ENCODE results near the gene ANKS6.

The ANKS6 gene

GRCh38 chr9:98774746-98775145 is 21.6 kb downstream of the ANKS6 start:
- Histone ChIP-seq H3K4me3 (ENCODE audit: low read length, poor library complexity, severe bottlenecking) (no peak overlapping the region), H4K20me1 (ENCODE audit: insufficient read depth, low read length, poor library complexity, severe bottlenecking) (no peaks in the 10 kb centered on the region), H3K27me3 (ENCODE audit: insufficient read depth, low read length, poor library complexity, severe bottlenecking) (no peaks in the 10 kb centered on the region), H3K9me3 (ENCODE audit: insufficient read depth, low read depth, low read length) (no peaks in the 10 kb centered on the region), H3K9ac (ENCODE audit: low read depth, low read length, poor library complexity, severe bottlenecking) (no peak overlapping the region), H2AFZ (ENCODE audit: low read length) (no peak overlapping the region), H3K79me2 (ENCODE audit: insufficient read depth, low read length) (no peaks in the 10 kb centered on the region), H3K36me3 (ENCODE audit: insufficient read depth, low read length) (no peaks in the 10 kb centered on the region), H3K4me2 (ENCODE audit: low read depth, low read length, poor library complexity, severe bottlenecking) (no peak overlapping the region), H3K9me2 (replicated peaks; ENCODE audit: low read depth, low read length) (no peaks in the 10 kb centered on the region), H3F3A (ENCODE audit: low read depth) (no peaks in the 10 kb centered on the region), H3K4me1 (ENCODE audit: insufficient read depth, low read length, poor library complexity, severe bottlenecking) (no peaks in the 10 kb centered on the region)
- TF ChIP-seq EZH2phosphoT487 (IDR thresholded peaks at IDR 0.05; ENCODE audit: borderline replicate concordance), result no peak
- TF ChIP-seq CTCF (conservative IDR thresholded peaks at IDR 0.05; ENCODE audit: low read length), result peak; percentile 78

- Histone ChIP-seq H3K79me2 (ENCODE audit: insufficient read depth, low read length) (no peaks in the 10 kb centered on the region), H4K20me1 (ENCODE audit: insufficient read depth, low read length, poor library complexity, severe bottlenecking) (no peaks in the 10 kb centered on the region), H3K27me3 (ENCODE audit: insufficient read depth, low read length, poor library complexity, severe bottlenecking) (no peaks in the 10 kb centered on the region), H3K4me1 (ENCODE audit: insufficient read depth, low read length, poor library complexity, severe bottlenecking) (no peaks in the 10 kb centered on the region), H3K36me3 (ENCODE audit: insufficient read depth, low read length) (no peaks in the 10 kb centered on the region), H3K9me3 (ENCODE audit: insufficient read depth, low read depth, low read length) (no peaks in the 10 kb centered on the region), H3K9ac (ENCODE audit: low read depth, low read length, poor library complexity, severe bottlenecking) (no peak overlapping the region), H3K4me2 (ENCODE audit: low read depth, low read length, poor library complexity, severe bottlenecking) (peak overlapping the region; percentile 43), H3K4me3 (ENCODE audit: low read length, poor library complexity, severe bottlenecking) (no peak overlapping the region), H3F3A (ENCODE audit: low read depth) (no peaks in the 10 kb centered on the region), H2AFZ (ENCODE audit: low read length) (peak overlapping the region; percentile 52), H3K9me2 (replicated peaks; ENCODE audit: low read depth, low read length) (no peaks in the 10 kb centered on the region)
- TF ChIP-seq CTCF (conservative IDR thresholded peaks at IDR 0.05; ENCODE audit: low read length), result peak; percentile 49
- TF ChIP-seq EZH2phosphoT487 (IDR thresholded peaks at IDR 0.05; ENCODE audit: borderline replicate concordance), result no peak
These were observed 22.6 kb downstream of the ANKS6 start for GRCh38 chr9:98773721-98774120.

GRCh38 chr9:98772364-98773155 is 23.8 kb downstream of the ANKS6 start:
- H3K4me3 ChIP-seq (ENCODE audit: low read length, poor library complexity, severe bottlenecking), result no peak overlapping the region
- H3K4me1 ChIP-seq (ENCODE audit: insufficient read depth, low read length, poor library complexity, severe bottlenecking), result no peaks in the 10 kb centered on the region
- no peaks in the 10 kb centered on the region for H3K79me2 ChIP-seq (ENCODE audit: insufficient read depth, low read length)
- no peaks in the 10 kb centered on the region for H3K9me3 ChIP-seq (ENCODE audit: insufficient read depth, low read depth, low read length)
- no peaks in the 10 kb centered on the region for H4K20me1 ChIP-seq (ENCODE audit: insufficient read depth, low read length, poor library complexity, severe bottlenecking)
- H3K9me2 ChIP-seq (replicated peaks; ENCODE audit: low read depth, low read length), result no peaks in the 10 kb centered on the region
- no peak overlapping the region for H3K9ac ChIP-seq (ENCODE audit: low read depth, low read length, poor library complexity, severe bottlenecking)
- no peaks in the 10 kb centered on the region for H3K36me3 ChIP-seq (ENCODE audit: insufficient read depth, low read length)
- H3K4me2 ChIP-seq (ENCODE audit: low read depth, low read length, poor library complexity, severe bottlenecking), result no peak overlapping the region
- TF ChIP-seq EZH2phosphoT487 (IDR thresholded peaks at IDR 0.05; ENCODE audit: borderline replicate concordance) (no peak), CTCF (conservative IDR thresholded peaks at IDR 0.05; ENCODE audit: low read length) (no peak)
- H2AFZ ChIP-seq (ENCODE audit: low read length), result no peak overlapping the region
- no peaks in the 10 kb centered on the region for H3K27me3 ChIP-seq (ENCODE audit: insufficient read depth, low read length, poor library complexity, severe bottlenecking)
- no peaks in the 10 kb centered on the region for H3F3A ChIP-seq (ENCODE audit: low read depth)

Data from Loucy (cell line).